ENCODE results near the gene CFDP1.

DNA sequence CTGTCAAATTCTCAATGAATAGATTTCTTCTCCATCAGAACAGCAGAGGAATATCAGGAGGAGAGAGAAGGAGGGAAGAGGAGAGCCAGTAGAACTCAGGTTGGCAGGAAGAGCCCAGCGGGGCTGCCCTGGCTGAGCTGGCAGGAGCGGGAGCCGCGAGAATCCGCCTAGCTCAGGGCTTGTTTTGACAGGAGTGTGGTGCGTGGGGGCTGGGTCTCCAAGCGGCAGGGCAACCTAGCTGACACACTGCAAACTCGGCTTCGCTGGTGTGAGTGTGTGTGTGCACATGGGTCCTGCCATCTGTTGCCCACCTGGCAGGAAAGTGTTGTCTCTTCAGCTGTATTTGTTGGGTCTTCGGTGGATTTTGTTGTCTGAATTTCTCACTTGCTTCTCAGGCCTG, 154.0 kb downstream of the CFDP1 start:
- no peak for TF ChIP-seq ZNF703 (CRISPR knock-in tag; IDR thresholded peaks at IDR 0.05; ENCODE audit: borderline replicate concordance)
- TF ChIP-seq, protein P1, sequence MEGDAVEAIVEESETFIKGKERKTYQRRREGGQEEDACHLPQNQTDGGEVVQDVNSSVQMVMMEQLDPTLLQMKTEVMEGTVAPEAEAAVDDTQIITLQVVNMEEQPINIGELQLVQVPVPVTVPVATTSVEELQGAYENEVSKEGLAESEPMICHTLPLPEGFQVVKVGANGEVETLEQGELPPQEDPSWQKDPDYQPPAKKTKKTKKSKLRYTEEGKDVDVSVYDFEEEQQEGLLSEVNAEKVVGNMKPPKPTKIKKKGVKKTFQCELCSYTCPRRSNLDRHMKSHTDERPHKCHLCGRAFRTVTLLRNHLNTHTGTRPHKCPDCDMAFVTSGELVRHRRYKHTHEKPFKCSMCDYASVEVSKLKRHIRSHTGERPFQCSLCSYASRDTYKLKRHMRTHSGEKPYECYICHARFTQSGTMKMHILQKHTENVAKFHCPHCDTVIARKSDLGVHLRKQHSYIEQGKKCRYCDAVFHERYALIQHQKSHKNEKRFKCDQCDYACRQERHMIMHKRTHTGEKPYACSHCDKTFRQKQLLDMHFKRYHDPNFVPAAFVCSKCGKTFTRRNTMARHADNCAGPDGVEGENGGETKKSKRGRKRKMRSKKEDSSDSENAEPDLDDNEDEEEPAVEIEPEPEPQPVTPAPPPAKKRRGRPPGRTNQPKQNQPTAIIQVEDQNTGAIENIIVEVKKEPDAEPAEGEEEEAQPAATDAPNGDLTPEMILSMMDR (CRISPR knock-in tag; IDR thresholded peaks at IDR 0.05) = no peak
- no peak for TF ChIP-seq KDM5A (IDR thresholded peaks at IDR 0.05; ENCODE audit: borderline replicate concordance, low read length)
- TF ChIP-seq, protein P2, sequence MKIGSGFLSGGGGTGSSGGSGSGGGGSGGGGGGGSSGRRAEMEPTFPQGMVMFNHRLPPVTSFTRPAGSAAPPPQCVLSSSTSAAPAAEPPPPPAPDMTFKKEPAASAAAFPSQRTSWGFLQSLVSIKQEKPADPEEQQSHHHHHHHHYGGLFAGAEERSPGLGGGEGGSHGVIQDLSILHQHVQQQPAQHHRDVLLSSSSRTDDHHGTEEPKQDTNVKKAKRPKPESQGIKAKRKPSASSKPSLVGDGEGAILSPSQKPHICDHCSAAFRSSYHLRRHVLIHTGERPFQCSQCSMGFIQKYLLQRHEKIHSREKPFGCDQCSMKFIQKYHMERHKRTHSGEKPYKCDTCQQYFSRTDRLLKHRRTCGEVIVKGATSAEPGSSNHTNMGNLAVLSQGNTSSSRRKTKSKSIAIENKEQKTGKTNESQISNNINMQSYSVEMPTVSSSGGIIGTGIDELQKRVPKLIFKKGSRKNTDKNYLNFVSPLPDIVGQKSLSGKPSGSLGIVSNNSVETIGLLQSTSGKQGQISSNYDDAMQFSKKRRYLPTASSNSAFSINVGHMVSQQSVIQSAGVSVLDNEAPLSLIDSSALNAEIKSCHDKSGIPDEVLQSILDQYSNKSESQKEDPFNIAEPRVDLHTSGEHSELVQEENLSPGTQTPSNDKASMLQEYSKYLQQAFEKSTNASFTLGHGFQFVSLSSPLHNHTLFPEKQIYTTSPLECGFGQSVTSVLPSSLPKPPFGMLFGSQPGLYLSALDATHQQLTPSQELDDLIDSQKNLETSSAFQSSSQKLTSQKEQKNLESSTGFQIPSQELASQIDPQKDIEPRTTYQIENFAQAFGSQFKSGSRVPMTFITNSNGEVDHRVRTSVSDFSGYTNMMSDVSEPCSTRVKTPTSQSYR (CRISPR knock-in tag; IDR thresholded peaks at IDR 0.05; ENCODE audit: borderline replicate concordance) = no peak
- TF ChIP-seq, protein P3, sequence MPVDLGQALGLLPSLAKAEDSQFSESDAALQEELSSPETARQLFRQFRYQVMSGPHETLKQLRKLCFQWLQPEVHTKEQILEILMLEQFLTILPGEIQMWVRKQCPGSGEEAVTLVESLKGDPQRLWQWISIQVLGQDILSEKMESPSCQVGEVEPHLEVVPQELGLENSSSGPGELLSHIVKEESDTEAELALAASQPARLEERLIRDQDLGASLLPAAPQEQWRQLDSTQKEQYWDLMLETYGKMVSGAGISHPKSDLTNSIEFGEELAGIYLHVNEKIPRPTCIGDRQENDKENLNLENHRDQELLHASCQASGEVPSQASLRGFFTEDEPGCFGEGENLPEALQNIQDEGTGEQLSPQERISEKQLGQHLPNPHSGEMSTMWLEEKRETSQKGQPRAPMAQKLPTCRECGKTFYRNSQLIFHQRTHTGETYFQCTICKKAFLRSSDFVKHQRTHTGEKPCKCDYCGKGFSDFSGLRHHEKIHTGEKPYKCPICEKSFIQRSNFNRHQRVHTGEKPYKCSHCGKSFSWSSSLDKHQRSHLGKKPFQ (CRISPR knock-in tag; IDR thresholded peaks at IDR 0.05; ENCODE audit: insufficient replicate concordance) = no peak
- TF ChIP-seq, protein P4, sequence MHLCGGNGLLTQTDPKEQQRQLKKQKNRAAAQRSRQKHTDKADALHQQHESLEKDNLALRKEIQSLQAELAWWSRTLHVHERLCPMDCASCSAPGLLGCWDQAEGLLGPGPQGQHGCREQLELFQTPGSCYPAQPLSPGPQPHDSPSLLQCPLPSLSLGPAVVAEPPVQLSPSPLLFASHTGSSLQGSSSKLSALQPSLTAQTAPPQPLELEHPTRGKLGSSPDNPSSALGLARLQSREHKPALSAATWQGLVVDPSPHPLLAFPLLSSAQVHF (CRISPR knock-in tag; IDR thresholded peaks at IDR 0.05) = no peak
- TF ChIP-seq, protein P5, sequence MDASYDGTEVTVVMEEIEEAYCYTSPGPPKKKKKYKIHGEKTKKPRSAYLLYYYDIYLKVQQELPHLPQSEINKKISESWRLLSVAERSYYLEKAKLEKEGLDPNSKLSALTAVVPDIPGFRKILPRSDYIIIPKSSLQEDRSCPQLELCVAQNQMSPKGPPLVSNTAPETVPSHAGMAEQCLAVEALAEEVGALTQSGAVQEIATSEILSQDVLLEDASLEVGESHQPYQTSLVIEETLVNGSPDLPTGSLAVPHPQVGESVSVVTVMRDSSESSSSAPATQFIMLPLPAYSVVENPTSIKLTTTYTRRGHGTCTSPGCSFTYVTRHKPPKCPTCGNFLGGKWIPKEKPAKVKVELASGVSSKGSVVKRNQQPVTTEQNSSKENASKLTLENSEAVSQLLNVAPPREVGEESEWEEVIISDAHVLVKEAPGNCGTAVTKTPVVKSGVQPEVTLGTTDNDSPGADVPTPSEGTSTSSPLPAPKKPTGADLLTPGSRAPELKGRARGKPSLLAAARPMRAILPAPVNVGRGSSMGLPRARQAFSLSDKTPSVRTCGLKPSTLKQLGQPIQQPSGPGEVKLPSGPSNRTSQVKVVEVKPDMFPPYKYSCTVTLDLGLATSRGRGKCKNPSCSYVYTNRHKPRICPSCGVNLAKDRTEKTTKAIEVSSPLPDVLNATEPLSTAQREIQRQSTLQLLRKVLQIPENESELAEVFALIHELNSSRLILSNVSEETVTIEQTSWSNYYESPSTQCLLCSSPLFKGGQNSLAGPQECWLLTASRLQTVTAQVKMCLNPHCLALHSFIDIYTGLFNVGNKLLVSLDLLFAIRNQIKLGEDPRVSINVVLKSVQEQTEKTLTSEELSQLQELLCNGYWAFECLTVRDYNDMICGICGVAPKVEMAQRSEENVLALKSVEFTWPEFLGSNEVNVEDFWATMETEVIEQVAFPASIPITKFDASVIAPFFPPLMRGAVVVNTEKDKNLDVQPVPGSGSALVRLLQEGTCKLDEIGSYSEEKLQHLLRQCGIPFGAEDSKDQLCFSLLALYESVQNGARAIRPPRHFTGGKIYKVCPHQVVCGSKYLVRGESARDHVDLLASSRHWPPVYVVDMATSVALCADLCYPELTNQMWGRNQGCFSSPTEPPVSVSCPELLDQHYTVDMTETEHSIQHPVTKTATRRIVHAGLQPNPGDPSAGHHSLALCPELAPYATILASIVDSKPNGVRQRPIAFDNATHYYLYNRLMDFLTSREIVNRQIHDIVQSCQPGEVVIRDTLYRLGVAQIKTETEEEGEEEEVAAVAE (CRISPR knock-in tag; IDR thresholded peaks at IDR 0.05; ENCODE audit: borderline replicate concordance) = no peak
- no peak for TF ChIP-seq ONECUT2 (CRISPR knock-in tag; IDR thresholded peaks at IDR 0.05)
- TF ChIP-seq JARID2 (CRISPR knock-in tag; IDR thresholded peaks at IDR 0.05; ENCODE audit: insufficient replicate concordance) = no peak
- no peak for TF ChIP-seq SRF (IDR thresholded peaks at IDR 0.05; ENCODE audit: low read depth, low read length)
- no peak for TF ChIP-seq HDAC6 (IDR thresholded peaks at IDR 0.05; ENCODE audit: low read depth, low read length)
- TF ChIP-seq ZNF274 (CRISPR knock-in tag; IDR thresholded peaks at IDR 0.05) = no peak
- TF ChIP-seq ZMYM4 (CRISPR knock-in tag; IDR thresholded peaks at IDR 0.05) = no peak
- TF ChIP-seq ZNF766 (CRISPR knock-in tag; IDR thresholded peaks at IDR 0.05; ENCODE audit: borderline replicate concordance) = no peak

All from HepG2 (cell line).